SK-N-DZ (cell line): ENCODE results near the gene DNM2. TPM values are rescaled to one million over a fixed set of nuclear protein-coding genes. Genes with fewer than 3 reads are reported as not detected.
"Not testable (repeated sequence)": the region's sequence is repeated elsewhere in the genome, so short reads cannot be mapped to it uniquely, and the experiment has no call there.

ENCODE experiments used
- DNase-seq: peaks from one replicate; pipeline ENCODE4 v3.0.0-alpha.2; 2015; ENCODE audit warnings: low spot score
- polyA plus RNA-seq, 2 experiments: library from polyadenylated mRNA; depleted of rRNA; stranded (reverse); fragments of >200 nt; gene quantifications; 2 replicates each; pipeline ENCODE4 v1.2.3, GENCODE V29; 2014

DNM2 gene
- polyA plus RNA-seq (2014; cell fraction: cytosol; rRNA removed), result 40.0 and 44.8 TPM in 2 replicates
- 59.9 and 69.1 TPM in 2 replicates for polyA plus RNA-seq (2014; cell fraction: nucleus; rRNA removed)

DNA sequence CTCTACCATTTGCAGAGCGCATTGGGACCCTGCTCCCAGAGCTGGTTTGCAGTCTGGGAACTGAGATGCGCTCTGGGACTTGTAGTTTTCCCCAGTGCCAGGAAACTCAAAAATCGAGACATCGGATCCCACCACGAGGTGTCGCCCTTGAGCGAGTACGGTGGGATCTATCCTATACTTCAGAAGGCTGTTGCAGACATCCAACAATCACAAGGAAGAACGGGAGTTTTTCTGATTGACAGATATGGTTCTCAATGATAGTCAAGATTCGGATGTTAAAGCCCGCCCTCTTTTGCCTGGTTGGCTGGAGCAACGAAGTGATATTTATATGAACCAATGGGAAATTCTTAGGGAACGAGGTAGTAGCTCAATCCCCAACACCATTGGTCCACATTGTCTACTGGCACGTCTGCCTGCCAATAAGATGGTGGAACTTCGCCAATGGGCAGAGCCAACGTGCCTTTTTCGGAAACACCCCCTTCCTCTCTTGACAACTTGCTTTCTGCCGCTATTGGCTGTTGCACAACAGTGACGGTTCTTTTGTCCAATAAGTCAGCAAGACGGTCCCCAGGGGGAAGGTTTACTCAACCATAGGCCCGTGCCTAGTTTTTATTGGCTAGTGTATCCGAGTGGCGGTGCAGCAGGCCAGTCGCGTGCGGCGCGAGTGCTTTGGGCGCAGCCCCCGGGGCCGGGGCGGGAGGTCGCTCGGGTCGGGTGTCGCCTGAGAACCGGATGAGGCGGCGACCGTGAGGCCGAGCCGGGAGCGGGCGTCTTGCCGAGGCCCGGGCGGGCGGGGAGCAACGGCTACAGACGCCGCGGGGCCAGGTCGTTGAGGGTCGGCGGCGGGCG lies at the start of gene DNM2:
DNM2 (plus strand) TSS at position 724 of the 849 bp plus-strand sequence. CDS start 164 bp downstream, outside the sequence.
- peak; percentile 100 for DNase-seq

DNA sequence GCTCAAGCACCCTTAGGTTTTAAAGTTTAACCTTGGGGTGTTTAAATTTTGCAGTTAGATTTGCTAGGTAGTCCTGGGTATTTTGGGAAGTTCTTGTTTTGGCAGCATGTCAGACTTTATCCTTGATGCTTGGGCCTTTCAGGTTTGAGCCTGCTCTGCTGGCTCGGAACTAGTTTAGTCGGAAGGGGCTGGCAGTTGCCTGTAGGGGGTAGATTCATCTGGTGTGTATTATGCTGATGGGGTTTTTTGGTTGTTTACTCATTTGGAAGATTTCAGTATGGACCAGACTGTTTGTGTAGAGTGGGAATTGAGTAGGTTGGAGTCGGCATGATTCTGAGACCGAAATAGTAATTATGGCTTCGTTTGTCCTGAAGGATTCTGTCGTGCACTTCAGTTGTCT lies 48.6 kb upstream of the DNM2 start:
- DNase-seq, result no peak

DNA sequence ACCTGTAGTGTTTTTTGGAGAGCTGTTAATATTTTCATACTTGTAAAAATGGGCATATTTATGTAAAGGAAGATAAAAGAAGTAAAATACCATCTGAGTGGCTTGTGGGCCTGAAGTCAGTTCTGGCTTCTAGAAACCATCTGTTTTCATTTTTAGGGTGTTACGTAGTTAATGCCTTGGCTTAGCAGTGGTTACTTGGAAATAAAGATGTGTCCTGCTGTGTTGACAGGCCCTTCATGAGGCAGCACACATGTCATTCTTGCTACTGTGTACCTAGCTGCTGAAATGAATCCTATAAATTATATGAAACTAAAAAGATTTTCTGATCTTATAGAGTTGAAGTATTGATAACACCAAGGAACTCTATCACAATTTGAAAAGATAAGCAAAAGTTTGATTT lies 47.7 kb upstream of the DNM2 start:
- DNase-seq, result no peak

DNA sequence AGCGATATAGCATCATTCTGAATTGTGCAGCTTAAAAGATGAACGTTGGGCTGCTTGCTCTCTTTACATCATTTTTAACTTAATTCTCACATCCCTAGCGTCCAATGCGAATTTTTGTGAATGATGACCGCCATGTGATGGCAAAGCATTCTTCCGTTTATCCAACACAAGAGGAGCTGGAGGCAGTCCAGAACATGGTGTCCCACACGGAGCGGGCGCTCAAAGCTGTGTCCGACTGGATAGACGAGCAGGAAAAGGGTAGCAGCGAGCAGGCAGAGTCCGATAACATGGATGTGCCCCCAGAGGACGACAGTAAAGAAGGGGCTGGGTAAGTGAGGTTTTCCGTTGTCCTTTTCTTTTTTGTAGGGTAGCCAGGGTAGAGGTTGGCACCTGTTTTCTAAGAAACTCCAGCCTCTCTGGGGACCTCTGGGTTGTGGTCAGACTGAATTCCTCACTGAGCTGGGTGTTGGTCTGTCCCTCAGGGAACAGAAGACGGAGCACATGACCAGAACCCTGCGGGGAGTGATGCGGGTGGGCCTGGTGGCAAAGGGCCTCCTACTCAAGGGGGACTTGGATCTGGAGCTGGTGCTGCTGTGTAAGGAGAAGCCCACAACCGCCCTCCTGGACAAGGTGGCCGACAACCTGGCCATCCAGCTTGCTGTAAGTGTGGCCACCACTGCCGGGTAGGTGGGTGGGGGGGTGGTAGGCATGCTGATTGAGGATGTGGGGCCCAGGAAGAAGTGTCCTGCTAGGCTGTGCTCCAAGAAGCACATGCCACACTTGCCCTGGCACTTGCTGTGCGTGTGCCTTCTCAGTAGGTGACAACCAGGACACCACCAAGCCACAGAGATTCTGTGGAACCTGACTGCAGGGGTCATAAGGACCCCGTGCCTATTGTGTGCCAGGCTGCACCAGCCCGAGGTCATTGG lies 46.7 kb upstream of the DNM2 start:
- no peak for DNase-seq

DNA sequence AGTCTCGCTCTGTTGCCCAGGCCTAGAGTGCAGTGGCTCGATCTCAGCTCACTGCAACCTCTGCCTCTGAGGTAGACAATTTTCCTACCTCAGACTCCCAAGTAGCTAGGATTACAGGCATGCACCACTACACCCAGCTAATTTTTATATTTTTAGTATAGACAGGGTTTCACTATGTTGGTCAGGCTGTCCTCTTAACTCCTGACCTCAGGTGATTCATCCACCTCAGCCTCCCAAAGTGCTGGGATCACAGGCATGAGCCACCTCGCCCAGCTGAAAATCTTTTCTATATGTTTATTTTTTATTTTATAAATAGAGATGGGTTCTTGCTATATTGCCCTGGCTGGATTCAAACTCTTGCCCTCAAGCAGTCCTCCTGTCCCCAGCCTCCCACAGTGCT lies 46.0 kb upstream of the DNM2 start:
- not testable (repeated sequence) for DNase-seq

DNA sequence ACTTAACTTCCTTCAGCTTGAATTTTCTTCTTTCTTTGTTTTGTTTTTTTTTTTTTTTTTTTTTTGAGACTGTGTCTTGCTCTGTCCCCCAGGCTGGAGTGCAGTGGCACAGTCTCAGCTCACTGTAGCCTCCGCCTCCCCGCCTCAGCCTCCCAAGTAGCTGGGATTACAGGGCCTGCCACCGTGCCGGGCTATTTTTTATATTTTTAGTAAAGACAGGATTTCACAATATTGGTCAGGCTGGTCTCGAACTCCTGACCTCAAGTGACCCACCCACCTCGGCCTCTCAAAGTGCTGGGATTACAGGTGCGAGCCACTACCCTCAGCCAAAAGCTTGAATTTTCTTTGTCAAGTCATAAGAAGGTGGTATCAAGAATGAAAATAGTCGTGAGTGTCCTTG lies 42.7 kb upstream of the DNM2 start:
- not testable (repeated sequence) for DNase-seq

DNA sequence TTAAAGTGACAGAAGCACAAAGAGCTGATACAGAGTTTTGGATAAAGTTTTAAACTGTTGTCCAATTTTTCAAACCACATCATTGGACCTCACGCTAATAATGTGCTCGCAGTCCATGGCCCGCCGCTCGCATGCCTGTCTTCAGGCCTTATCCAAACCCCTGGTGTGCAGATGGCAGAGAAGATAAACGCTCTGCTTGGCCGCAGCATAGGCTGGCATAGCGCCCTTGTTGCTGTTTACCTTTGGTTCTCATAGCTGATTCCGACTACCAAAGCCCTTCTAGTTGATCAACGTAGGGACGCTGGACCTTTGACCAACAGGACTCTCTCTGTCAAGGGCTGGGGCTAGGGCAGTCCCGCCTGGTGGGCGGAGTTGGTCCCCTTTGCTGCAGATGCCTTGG lies 40.1 kb upstream of the DNM2 start:
- DNase-seq, result no peak

DNA sequence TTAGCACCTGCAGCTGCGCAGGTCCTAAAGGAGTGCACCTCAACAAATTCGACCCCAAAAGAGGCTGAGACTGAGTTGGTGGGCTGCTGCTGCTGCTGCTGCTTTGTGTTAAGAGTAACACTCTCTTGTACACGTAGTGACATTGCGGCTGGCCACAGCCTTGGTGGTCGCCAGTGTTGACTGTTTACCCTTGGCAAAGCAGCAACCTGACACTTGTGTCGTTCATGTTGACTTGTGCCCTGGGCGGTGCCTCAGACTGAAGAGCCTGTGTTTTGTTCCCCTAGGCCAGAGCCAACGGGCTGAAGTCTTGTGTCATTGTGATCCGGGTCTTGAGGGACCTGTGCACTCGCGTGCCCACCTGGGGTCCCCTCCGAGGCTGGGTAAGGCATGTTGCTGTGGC lies 39.1 kb upstream of the DNM2 start:
- DNase-seq, result no peak

DNA sequence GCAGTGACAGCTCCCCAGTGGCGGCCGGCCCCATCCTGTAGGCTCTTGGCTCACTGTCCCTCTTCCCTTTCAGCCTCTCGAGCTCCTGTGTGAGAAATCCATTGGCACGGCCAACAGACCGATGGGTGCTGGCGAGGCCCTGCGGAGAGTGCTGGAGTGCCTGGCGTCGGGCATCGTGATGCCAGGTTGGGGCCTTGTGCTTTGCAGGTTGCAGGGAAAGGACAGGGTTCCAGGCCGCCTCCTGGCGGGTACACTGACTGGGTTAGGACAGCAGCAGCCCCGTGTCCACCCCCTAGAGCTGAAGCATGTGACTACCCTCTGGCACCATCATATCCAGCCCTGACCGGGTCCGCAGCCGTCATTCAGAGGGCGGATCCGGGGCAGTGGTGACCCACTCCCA lies 38.1 kb upstream of the DNM2 start:
- no peak for DNase-seq

DNA sequence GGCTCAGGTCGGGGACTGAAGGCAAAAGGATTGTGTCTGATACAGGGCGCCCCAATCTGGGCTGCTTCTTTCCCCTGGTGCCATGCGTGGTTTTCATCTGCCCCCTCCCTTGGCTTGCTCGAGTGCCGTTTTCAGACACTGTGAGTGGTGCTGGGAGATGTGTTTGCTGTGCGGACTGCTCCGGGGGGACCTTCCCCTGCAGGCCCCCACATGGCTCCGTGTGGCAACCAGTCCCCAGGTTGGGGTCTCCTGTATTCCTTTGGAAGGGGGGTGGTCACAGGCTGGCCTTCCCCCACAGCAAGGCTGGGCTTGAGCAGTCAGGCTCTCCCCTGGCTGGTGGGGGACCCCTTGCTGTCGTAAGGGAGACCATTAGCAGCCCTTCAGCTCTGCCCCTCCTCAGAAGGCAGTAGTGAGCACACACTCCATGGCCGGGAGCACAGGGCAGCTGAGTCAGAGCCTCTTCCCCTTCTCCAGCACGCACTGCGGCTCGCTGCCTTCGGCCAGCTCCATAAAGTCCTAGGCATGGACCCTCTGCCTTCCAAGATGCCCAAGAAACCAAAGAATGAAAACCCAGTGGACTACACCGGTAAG lies 37.2 kb upstream of the DNM2 start:
- DNase-seq, result no peak

DNA sequence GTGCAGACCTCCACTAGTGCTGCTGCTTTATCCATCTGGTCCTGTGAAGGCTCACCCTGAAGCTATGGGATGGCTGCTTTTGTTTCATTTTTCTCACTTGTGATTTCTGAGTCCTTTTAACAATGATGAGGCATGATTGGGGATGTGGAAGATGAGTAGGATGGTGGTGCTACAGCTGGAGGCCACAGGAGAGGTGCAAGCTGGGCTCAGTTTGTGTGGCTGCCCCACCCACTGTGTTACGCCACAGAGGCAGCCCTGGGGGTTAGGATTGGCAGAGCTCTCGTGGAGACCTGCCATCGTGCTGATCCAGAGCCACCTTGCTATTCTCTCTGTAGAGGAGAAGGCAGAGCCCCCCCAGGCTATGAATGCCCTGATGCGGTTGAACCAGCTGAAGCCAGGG lies 36.2 kb upstream of the DNM2 start:
- no peak for DNase-seq

DNA sequence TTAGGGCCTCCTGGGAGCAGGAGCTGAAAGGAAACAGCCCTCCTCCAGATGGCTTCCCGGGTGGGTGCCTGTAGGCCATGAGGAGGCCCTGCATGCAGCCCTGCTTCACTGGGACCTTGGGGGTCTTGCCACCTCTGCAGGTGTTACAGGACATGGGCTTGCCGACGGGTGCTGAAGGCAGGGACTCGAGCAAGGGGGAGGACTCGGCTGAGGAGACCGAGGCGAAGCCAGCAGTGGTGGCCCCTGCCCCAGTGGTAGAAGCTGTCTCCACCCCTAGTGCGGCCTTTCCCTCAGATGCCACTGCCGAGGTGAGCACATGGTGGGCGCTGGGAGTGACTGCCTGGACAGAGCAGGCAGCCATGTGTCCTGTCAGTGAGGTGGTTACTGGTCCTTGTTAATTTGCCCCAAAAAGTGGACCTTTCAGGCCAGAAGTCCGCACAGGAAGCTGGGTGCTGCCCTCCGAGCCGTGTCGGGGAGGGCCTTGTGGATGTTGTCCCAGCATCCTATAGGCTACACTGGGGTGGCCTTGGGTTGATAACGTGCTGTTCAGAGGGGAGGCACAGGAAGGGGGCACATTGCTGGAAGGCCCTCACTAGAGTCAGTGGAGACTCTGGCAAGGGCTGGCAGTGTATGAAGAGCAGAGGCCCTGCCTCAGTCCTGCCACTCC lies 35.3 kb upstream of the DNM2 start:
- no peak for DNase-seq

DNA sequence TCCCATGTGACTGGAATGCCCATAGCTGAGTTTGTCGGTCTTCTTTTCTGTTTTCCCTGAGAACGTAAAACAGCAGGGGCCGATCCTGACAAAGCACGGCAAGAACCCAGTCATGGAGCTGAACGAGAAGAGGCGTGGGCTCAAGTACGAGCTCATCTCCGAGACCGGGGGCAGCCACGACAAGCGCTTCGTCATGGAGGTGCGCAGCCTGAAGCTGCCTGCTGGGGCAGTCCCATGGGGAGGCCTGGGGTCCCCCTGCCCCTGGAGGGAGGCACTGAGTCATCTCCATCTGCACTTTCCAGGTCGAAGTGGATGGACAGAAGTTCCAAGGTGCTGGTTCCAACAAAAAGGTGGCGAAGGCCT lies 34.8 kb upstream of the DNM2 start:
- no peak for DNase-seq

DNA sequence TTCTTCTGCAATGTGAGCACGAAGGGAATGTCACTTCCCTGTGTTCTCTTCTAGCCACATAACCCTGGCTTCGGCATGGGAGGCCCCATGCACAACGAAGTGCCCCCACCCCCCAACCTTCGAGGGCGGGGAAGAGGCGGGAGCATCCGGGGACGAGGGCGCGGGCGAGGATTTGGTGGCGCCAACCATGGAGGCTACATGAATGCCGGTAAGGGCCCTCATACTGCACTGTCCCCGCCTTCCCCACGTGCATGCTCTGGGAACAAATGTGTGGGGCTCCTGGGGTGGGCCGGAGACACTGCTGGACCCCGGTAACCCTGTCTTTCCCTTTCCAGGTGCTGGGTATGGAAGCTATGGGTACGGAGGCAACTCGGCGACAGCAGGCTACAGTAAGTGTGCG lies 34.3 kb upstream of the DNM2 start:
- no peak for DNase-seq

DNA sequence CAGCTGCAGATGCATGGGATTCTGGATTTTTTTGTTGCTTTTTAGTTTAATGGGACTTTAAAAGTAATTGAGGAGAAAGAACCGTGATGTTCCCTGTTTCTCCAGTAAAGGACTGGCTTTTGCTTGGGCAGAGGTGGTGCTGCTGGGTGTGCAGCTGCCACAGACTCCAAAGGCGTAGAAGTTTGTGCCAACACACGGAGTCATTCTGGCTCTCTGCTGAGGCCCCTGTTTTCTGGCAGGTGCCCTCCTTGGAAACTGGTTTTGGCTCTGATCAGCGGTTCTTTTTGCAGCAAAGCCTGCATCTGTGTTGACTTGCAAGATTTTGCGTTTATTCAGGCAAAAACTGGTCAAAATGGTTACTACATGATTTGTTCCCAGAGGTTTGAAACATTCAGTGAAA lies 32.7 kb upstream of the DNM2 start:
- no peak for DNase-seq

DNA sequence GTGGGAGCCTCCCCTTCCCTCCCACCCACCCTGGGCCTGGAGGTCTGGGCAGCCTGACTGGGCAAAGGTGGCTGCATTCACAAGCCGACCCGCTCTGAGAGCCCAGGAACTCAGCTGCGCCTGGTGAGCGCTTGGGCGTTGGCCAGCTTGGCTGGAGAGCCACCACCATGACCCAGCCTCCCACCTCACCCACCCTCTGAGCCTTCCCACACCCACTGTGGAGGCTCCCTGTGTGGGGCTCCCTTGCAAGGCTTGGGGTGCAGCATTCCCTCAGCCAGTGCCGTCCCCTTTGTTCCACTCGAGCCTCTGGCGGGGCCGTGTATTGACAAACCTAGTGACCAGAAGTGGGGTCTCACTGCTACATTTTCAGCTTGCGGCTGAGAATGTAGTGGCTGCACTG lies 31.7 kb upstream of the DNM2 start:
- DNase-seq, result no peak

DNA sequence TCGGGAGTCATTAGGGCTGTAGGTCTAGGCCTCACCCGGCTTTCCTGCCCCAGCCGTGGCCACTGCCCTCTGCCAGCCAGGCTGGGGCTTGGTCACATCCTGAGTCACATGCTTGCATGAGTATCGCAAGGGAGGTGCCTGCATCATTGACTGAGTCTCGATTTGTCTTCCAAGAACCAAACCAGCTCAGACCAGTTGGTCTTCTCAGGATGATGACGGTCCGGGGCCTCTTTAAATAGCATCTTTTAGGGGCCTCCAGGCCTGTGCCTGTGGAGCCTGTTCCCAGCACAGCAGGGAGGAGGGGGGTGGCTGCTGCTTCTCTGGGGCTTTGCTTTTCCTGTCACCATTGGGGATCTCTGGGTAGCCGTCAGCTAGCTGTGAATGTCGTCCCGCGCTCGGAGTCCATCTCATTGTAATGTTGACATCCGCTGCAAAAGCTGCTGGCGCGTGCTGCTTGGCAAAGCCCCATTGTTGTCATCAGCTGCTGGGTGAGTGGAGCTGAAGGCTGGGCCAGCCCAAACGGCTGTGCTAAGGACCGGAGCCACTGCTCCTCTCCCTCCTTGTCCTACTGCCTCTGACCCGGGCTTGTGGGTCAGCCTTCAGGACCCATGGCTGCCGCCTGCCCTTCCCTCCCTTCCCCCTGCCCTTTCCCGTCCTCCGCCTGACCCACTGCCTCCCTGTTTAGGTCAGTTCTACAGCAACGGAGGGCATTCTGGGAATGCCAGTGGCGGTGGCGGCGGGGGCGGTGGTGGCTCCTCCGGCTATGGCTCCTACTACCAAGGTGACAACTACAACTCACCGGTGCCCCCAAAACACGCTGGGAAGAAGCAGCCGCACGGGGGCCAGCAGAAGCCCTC lies 31.0 kb upstream of the DNM2 start:
- no peak for DNase-seq

DNA sequence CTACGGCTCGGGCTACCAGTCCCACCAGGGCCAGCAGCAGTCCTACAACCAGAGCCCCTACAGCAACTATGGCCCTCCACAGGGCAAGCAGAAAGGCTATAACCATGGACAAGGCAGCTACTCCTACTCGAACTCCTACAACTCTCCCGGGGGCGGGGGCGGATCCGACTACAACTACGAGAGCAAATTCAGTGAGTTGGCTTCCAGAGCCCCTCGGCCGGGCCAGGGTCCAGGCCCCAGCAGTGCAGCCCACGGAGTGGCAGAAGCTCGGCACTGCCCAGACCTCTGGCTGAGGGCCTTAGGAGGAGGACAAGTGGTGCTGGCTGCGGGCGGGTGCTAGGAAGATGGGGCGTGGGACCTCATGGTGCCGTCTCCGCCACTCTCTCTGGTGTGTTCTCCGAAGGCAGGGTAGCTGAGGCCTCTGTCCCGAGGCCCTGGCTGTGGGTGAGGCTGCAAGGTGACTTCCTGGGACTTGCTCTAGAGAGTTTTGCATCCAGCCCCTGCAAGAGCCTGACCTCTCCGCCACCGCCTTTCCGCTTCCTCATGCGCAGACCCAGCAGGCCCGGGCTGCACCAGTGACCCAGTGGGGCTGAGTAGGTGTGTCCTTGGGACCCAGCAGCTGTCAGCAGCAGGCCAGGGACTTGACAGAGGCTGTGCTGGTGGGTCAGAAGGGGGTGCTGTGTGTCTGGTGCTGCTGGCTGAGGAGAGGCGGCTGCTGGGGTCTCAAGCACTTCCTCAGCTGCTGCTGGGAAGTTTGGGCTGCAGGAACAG lies 30.2 kb upstream of the DNM2 start:
- no peak for DNase-seq

DNA sequence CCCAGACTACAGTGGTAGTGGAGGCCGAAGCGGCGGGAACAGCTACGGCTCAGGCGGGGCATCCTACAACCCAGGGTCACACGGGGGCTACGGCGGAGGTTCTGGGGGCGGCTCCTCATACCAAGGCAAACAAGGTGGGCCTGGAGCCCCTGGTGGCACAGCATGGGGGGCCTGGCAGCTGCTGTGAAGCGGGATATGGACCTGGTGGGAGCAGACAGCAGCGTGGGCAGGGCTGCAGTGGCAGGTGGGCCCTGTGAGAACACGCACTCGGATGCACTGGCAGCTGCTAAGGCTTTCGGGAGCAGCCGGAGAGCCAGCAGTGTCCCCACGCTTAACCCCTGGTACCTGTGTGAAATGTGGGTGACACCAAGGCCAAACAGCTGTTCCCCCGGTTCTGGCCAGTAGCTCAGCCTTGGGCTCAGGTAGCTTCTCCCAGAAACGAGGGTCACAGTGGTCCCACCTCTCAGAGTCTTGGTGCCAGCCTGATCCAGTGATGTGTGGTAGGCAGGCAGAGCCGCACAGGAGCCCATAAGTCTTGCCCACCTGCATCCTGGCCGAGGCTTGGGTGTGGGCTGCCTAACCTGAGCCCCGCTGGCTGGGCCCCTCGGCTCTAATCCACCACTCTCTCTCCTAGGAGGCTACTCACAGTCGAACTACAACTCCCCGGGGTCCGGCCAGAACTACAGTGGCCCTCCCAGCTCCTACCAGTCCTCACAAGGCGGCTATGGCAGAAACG lies 29.2 kb upstream of the DNM2 start:
- DNase-seq, result no peak
